Neural cell (in vitro differentiated cells): Measurements from ENCODE around the gene PPP1CB. TPM values are rescaled to one million over a fixed set of nuclear protein-coding genes. Genes with fewer than 3 reads are reported as not detected.
"Not testable (repeated sequence)": the region's sequence is repeated elsewhere in the genome, so short reads cannot be mapped to it uniquely, and the experiment has no call there.

Experiments
- H2AFZ ChIP-seq: fragments of 200-600, 300-800 bp; sonication (generic), shearing (Covaris generic); 2 replicates; pipeline ENCODE4 v1.6.0; 2014; ENCODE audit warnings: low read depth, mild to moderate bottlenecking, antibody characterized with exemption, low read length, moderate library complexity
- H3F3A ChIP-seq: fragments of 200-600 bp; shearing (Covaris generic); 2 replicates; pipeline ENCODE4 v1.6.1; 2016; ENCODE audit warnings: mild to moderate bottlenecking, moderate library complexity, mixed read lengths, antibody characterized with exemption, low read length; ENCODE audit not compliant: insufficient read depth, poor library complexity, severe bottlenecking
- H3K27ac ChIP-seq: fragments of 200-600, 300-800 bp; sonication (generic), shearing (Covaris generic); 2 replicates; pipeline ENCODE4 v1.5.1; 2014; ENCODE audit warnings: mild to moderate bottlenecking, low read length, moderate library complexity
- H3K27me3 ChIP-seq: fragments of 300-800, 200-600 bp; sonication (generic), shearing (Covaris generic); 2 replicates; pipeline ENCODE4 v1.6.0; 2014; ENCODE audit warnings: mild to moderate bottlenecking, low read depth, low read length, moderate library complexity; ENCODE audit not compliant: insufficient read depth
- H3K36me3 ChIP-seq: fragments of 300-800, 200-600 bp; sonication (generic), shearing (Covaris generic); 2 replicates; pipeline ENCODE4 v1.5.1; 2014; ENCODE audit warnings: mild to moderate bottlenecking, antibody characterized with exemption, low read length, moderate library complexity; ENCODE audit not compliant: insufficient read depth
- H3K4me2 ChIP-seq: fragments of 300-800, 200-600 bp; sonication (generic), shearing (Covaris generic); 2 replicates; pipeline ENCODE4 v1.6.0; 2014; ENCODE audit warnings: mild to moderate bottlenecking, low read length
- H3K4me3 ChIP-seq: fragments of 300-800, 200-600 bp; sonication (generic), shearing (Covaris generic); 2 replicates; pipeline ENCODE4 v1.5.1; 2014; ENCODE audit warnings: mild to moderate bottlenecking, low read length, moderate library complexity
- H3K79me2 ChIP-seq: fragments of 200-600 bp; shearing (Covaris generic); replicated peaks from 2 replicates; pipeline ENCODE4 v1.6.0; 2014; ENCODE audit warnings: mild to moderate bottlenecking, low read length, moderate library complexity; ENCODE audit not compliant: insufficient read depth
- H3K9ac ChIP-seq: fragments of 300-800, 200-600 bp; sonication (generic), shearing (Covaris generic); 2 replicates; pipeline ENCODE4 v1.6.1; 2016; ENCODE audit warnings: mild to moderate bottlenecking, low read length, mixed read lengths
- H3K9me2 ChIP-seq: fragments of 200-600 bp; shearing (Covaris generic); 2 replicates; pipeline ENCODE4 v1.6.1; 2016; ENCODE audit warnings: mild to moderate bottlenecking, low read length, mixed read lengths; ENCODE audit not compliant: insufficient read depth
- H3K9me3 ChIP-seq: fragments of 200-600, 300-800 bp; sonication (generic), shearing (Covaris generic); 2 replicates; pipeline ENCODE4 v1.6.1; 2016; ENCODE audit warnings: mild to moderate bottlenecking, mixed run types, low read length, moderate library complexity, mixed read lengths
- H4K20me1 ChIP-seq: fragments of 200-600 bp; shearing (Covaris generic); 2 replicates; pipeline ENCODE4 v1.6.1; 2016; ENCODE audit warnings: mild to moderate bottlenecking, mixed run types; ENCODE audit not compliant: insufficient read depth
- EP300 ChIP-seq: fragments of 450-650 bp; conservative IDR thresholded peaks from 2 replicates; pipeline ENCODE4 v1.6.1; 2014; ENCODE audit warnings: antibody characterized with exemption, mild to moderate bottlenecking, moderate library complexity; ENCODE audit not compliant: poor library complexity, severe bottlenecking
- EZH2 ChIP-seq: fragments of 200-600, 300-800 bp; shearing (Covaris generic), sonication (generic); IDR thresholded peaks from 2 replicates; pipeline ENCODE4 v1.6.1; 2014; ENCODE audit warnings: antibody characterized with exemption, low read length, borderline replicate concordance, mild to moderate bottlenecking; ENCODE audit not compliant: insufficient read depth, poor library complexity, severe bottlenecking
- MXI1 ChIP-seq: fragments of 450-650 bp; conservative IDR thresholded peaks from 2 replicates; pipeline ENCODE4 v1.6.1; 2014; ENCODE audit warnings: antibody characterized with exemption, mild to moderate bottlenecking; ENCODE audit not compliant: poor library complexity, severe bottlenecking
- POLR2AphosphoS5 ChIP-seq: IDR thresholded peaks from 2 replicates; pipeline ENCODE4 v1.6.1; 2012
- RAD21 ChIP-seq: fragments of 450-650 bp; conservative IDR thresholded peaks from 2 replicates; pipeline ENCODE4 v1.6.1; 2014; ENCODE audit warnings: antibody characterized with exemption, mild to moderate bottlenecking, moderate library complexity
- REST ChIP-seq: IDR thresholded peaks from 2 replicates; pipeline ENCODE4 v1.6.1; 2012; ENCODE audit warnings: borderline replicate concordance
- SMC3 ChIP-seq: fragments of 450-650 bp; conservative IDR thresholded peaks from 2 replicates; pipeline ENCODE4 v1.6.1; 2014; ENCODE audit warnings: antibody characterized with exemption, mild to moderate bottlenecking, moderate library complexity; ENCODE audit not compliant: poor library complexity
- TAF1 ChIP-seq: IDR thresholded peaks from 2 replicates; pipeline ENCODE4 v1.6.1; 2012; ENCODE audit warnings: low read depth
- polyA plus RNA-seq: library from polyadenylated mRNA; depleted of rRNA; stranded (reverse); fragments of >200 nt; gene quantifications from 2 replicates; pipeline ENCODE4 v1.2.3, GENCODE V29; 2014

The PPP1CB gene
- polyA plus RNA-seq, 1 donor from 2014 or later, result 239 TPM

GRCh38 chr2:28782423-28782822 lies 30.8 kb downstream of the PPP1CB start:
- H3F3A ChIP-seq, result no peaks in the 10 kb centered on the region
- no peaks in the 10 kb centered on the region for H3K9me2 ChIP-seq
- no peak overlapping the region for H3K9ac ChIP-seq
- TF ChIP-seq EZH2, result no peak
- TF ChIP-seq SMC3, result no peak
- TF ChIP-seq EP300, result no peak
- no peak overlapping the region for H3K4me2 ChIP-seq
- H2AFZ ChIP-seq, result no peak overlapping the region
- no peaks in the 10 kb centered on the region for H3K9me3 ChIP-seq
- no peak overlapping the region for H3K4me3 ChIP-seq
- H3K79me2 ChIP-seq, result peaks cover 8% of the 10 kb centered on the region
- H3K27me3 ChIP-seq, result no peaks in the 10 kb centered on the region
- H3K36me3 ChIP-seq, result peaks cover 17% of the 10 kb centered on the region
- H3K27ac ChIP-seq, result no peak overlapping the region
- H4K20me1 ChIP-seq, result no peaks in the 10 kb centered on the region

- H3K27me3 ChIP-seq, H3K79me2 ChIP-seq, H2AFZ ChIP-seq, H3K9me3 ChIP-seq, H3F3A ChIP-seq, H3K9me2 ChIP-seq, H3K27ac ChIP-seq, H3K4me2 ChIP-seq, H4K20me1 ChIP-seq, H3K4me3 ChIP-seq, H3K9ac ChIP-seq: not testable (repeated sequence)
- peaks cover 15% of the 10 kb centered on the region for H3K36me3 ChIP-seq
These were observed 32.9 kb downstream of the PPP1CB start for GRCh38 chr2:28784570-28784969.

GRCh38 chr2:28796620-28797019 lies 45.0 kb downstream of the PPP1CB start:
- Histone ChIP-seq H3K36me3 (peaks cover 28% of the 10 kb centered on the region), H3K9me2 (no peaks in the 10 kb centered on the region), H3K9ac (no peak overlapping the region), H3K9me3 (peaks cover 7% of the 10 kb centered on the region), H3K4me3 (no peak overlapping the region), H3F3A (no peaks in the 10 kb centered on the region), H4K20me1 (no peaks in the 10 kb centered on the region), H3K27me3 (no peaks in the 10 kb centered on the region), H3K4me2 (no peak overlapping the region), H2AFZ (no peak overlapping the region), H3K79me2 (peaks cover 17% of the 10 kb centered on the region), H3K27ac (no peak overlapping the region)
- TF ChIP-seq POLR2AphosphoS5, result no peak
- TF ChIP-seq RAD21, result no peak
- no peak for TF ChIP-seq REST
- no peak for TF ChIP-seq EP300
- no peak for TF ChIP-seq MXI1
- TF ChIP-seq TAF1, result no peak
- TF ChIP-seq EZH2, result no peak
- TF ChIP-seq SMC3, result no peak
